HEK293 (cell line): ENCODE results near the gene SKI.

Source experiments
- CTCF ChIA-PET: fragments of 350-600 bp; formaldehyde crosslinking; extraction: SDS; loops from one replicate; lab custom pipeline; 2021; ENCODE audit warnings: antibody characterized with exemption; lab: Yijun Ruan, JAX
- POLR2A ChIA-PET: fragments of 300-600 bp; formaldehyde crosslinking; extraction: SDS; loops from one replicate; lab custom pipeline; 2020; ENCODE audit warnings: antibody characterized with exemption, inconsistent platforms; lab: Yijun Ruan, JAX
- H3K27ac ChIP-seq: fragments of 200-500 bp; sonication (Bioruptor generic); 2 replicates; pipeline ENCODE4 v1.5.1; 2014; ENCODE audit warnings: low read depth, low read length, control low read depth, inconsistent platforms; ENCODE audit errors: extremely low read depth
- H3K36me3 ChIP-seq, 2 experiments: fragments of 200-500 bp in 1 of 2; sonication (Bioruptor generic) in 1 of 2; 1 replicate in 1 of 2; 2 replicates in 1 of 2; pipeline ENCODE4 v1.5.1; 2014 to 2017; ENCODE audit warnings: inconsistent platforms in 2 of 2, low read length in 2 of 2; ENCODE audit not compliant: control insufficient read depth in 2 of 2, insufficient read depth in 1 of 2
- H3K4me1 ChIP-seq: fragments of 200-500 bp; sonication (Bioruptor generic); 2 replicates; pipeline ENCODE4 v1.5.1; 2014; ENCODE audit warnings: mild to moderate bottlenecking, low read length, inconsistent platforms; ENCODE audit not compliant: control insufficient read depth, insufficient read depth
- H3K4me3 ChIP-seq: 2 replicates; pipeline ENCODE4 v1.5.1; 2011; ENCODE audit warnings: low read depth, mild to moderate bottlenecking, control low read depth, low read length, moderate library complexity
- H3K9me3 ChIP-seq: fragments of 200-500 bp; sonication (Bioruptor generic); 2 replicates; pipeline ENCODE4 v1.5.1; 2014; ENCODE audit warnings: low read depth, low read length, inconsistent platforms; ENCODE audit not compliant: control insufficient read depth, insufficient read depth
- REPIN1 ChIP-seq: fragments of 450-650 bp; formaldehyde crosslinking; IDR thresholded peaks from 2 replicates; pipeline ENCODE4 v1.5.1; 2017; ENCODE audit warnings: missing biosample characterization, missing genetic modification characterization, low read depth
- SCRT2 ChIP-seq: fragments of 450-650 bp; formaldehyde crosslinking; IDR thresholded peaks from 2 replicates; pipeline ENCODE4 v1.5.1; 2016; ENCODE audit warnings: missing biosample characterization, missing genetic modification characterization
- SP2 ChIP-seq: fragments of 450-650 bp; formaldehyde crosslinking; IDR thresholded peaks from 2 replicates; pipeline ENCODE4 v1.5.1; 2016; ENCODE audit warnings: missing biosample characterization, missing genetic modification characterization
- WT1 ChIP-seq: fragments of 450-650 bp; formaldehyde crosslinking; IDR thresholded peaks from 2 replicates; pipeline ENCODE4 v1.5.1; 2016; ENCODE audit warnings: missing biosample characterization, missing genetic modification characterization
- YY1 ChIP-seq: fragments of 450-650 bp; formaldehyde crosslinking; IDR thresholded peaks from 2 replicates; pipeline ENCODE4 v1.5.1; 2018; ENCODE audit warnings: missing biosample characterization, missing genetic modification characterization
- ZBTB48 ChIP-seq: fragments of 450-650 bp; formaldehyde crosslinking; IDR thresholded peaks from 2 replicates; pipeline ENCODE4 v1.5.1; 2016; ENCODE audit warnings: missing biosample characterization, missing genetic modification characterization
- ZNF202 ChIP-seq: fragments of 450-650 bp; formaldehyde crosslinking; IDR thresholded peaks from 2 replicates; pipeline ENCODE4 v1.5.1; 2016; ENCODE audit warnings: missing biosample characterization, missing genetic modification characterization, borderline replicate concordance
- ZNF211 ChIP-seq: fragments of 450-650 bp; formaldehyde crosslinking; IDR thresholded peaks from 2 replicates; pipeline ENCODE4 v1.5.1; 2016; ENCODE audit warnings: low read depth, missing biosample characterization, missing genetic modification characterization
- ZNF223 ChIP-seq: fragments of 450-650 bp; formaldehyde crosslinking; IDR thresholded peaks from 2 replicates; pipeline ENCODE4 v1.5.1; 2016; ENCODE audit warnings: missing biosample characterization, missing genetic modification characterization
- ZNF23 ChIP-seq: fragments of 450-650 bp; formaldehyde crosslinking; IDR thresholded peaks from 2 replicates; pipeline ENCODE4 v1.5.1; 2016; ENCODE audit warnings: missing biosample characterization, missing genetic modification characterization, borderline replicate concordance
- ZNF292 ChIP-seq: fragments of 450-650 bp; formaldehyde crosslinking; IDR thresholded peaks from 2 replicates; pipeline ENCODE4 v1.5.1; 2016; ENCODE audit warnings: low read depth, missing biosample characterization, missing genetic modification characterization, borderline replicate concordance
- ZNF311 ChIP-seq: fragments of 450-650 bp; formaldehyde crosslinking; IDR thresholded peaks from 2 replicates; pipeline ENCODE4 v1.5.1; 2017; ENCODE audit warnings: missing biosample characterization, missing genetic modification characterization, borderline replicate concordance
- ZNF354C ChIP-seq: fragments of 450-650 bp; formaldehyde crosslinking; IDR thresholded peaks from 2 replicates; pipeline ENCODE4 v1.5.1; 2016; ENCODE audit warnings: missing biosample characterization, missing genetic modification characterization, low read depth, borderline replicate concordance
- ZNF48 ChIP-seq: fragments of 450-650 bp; formaldehyde crosslinking; IDR thresholded peaks from 2 replicates; pipeline ENCODE4 v1.5.1; 2016; ENCODE audit warnings: missing biosample characterization, missing genetic modification characterization
- ZNF514 ChIP-seq: fragments of 450-650 bp; formaldehyde crosslinking; IDR thresholded peaks from 2 replicates; pipeline ENCODE4 v1.5.1; 2016; ENCODE audit warnings: missing biosample characterization, missing genetic modification characterization
- ZNF518A ChIP-seq: fragments of 450-650 bp; formaldehyde crosslinking; conservative IDR thresholded peaks from 2 replicates; pipeline ENCODE4 v1.5.1; 2016; ENCODE audit warnings: low read depth, missing biosample characterization, missing genetic modification characterization
- ZNF561 ChIP-seq: fragments of 450-650 bp; IDR thresholded peaks from 2 replicates; pipeline ENCODE4 v1.5.1; 2018; ENCODE audit warnings: missing biosample characterization, missing genetic modification characterization, borderline replicate concordance
- ZNF664 ChIP-seq: fragments of 450-650 bp; formaldehyde crosslinking; IDR thresholded peaks from 2 replicates; pipeline ENCODE4 v1.5.1; 2016; ENCODE audit warnings: missing biosample characterization, missing genetic modification characterization
- ZNF701 ChIP-seq: fragments of 450-650 bp; formaldehyde crosslinking; IDR thresholded peaks from 2 replicates; pipeline ENCODE4 v1.5.1; 2016; ENCODE audit warnings: missing biosample characterization, missing genetic modification characterization
- ZNF777 ChIP-seq: fragments of 450-650 bp; formaldehyde crosslinking; IDR thresholded peaks from 2 replicates; pipeline ENCODE4 v1.5.1; 2017; ENCODE audit warnings: missing biosample characterization, missing genetic modification characterization, borderline replicate concordance

SKI gene

GRCh38 chr1:2251363-2251762, 23.2 kb downstream of the SKI start:
- Histone ChIP-seq H3K4me3 (no peak overlapping the region), H3K9me3 (no peaks in the 10 kb centered on the region), H3K36me3 (peaks cover 0 to 40% of the 10 kb centered on the region in 2 experiments; a peak in 1 of 3 replicates), H3K27ac (no peak overlapping the region), H3K4me1 (peaks cover 5% of the 10 kb centered on the region)
- CTCF ChIA-PET: no interaction called here
- no peak for TF ChIP-seq ZNF701 (tag by site-specific recombination)
- TF ChIP-seq YY1 (tag by site-specific recombination): no peak
- TF ChIP-seq REPIN1 (tag by site-specific recombination): no peak
- no peak for TF ChIP-seq ZNF311 (tag by site-specific recombination)
- no peak for TF ChIP-seq ZNF292 (tag by site-specific recombination)
- TF ChIP-seq ZNF354C (tag by site-specific recombination): no peak
- no peak for TF ChIP-seq ZNF48
- TF ChIP-seq SP2 (tag by site-specific recombination): no peak
- POLR2A ChIA-PET: no interaction called here

GRCh38 chr1:2251786-2252185, 23.7 kb downstream of the SKI start:
- ChIA-PET POLR2A (interaction anchor here (0.6 kb wide), 1 partner anchor 809 kb away, joined by 8 read pairs; no protein-coding TSS in a partner anchor), CTCF (no interaction called here)
- Histone ChIP-seq H3K4me3 (no peak overlapping the region), H3K9me3 (no peaks in the 10 kb centered on the region), H3K27ac (no peak overlapping the region), H3K4me1 (peaks cover 5% of the 10 kb centered on the region), H3K36me3 (peaks cover 0 to 40% of the 10 kb centered on the region in 2 experiments; a peak in 1 of 3 replicates)
- no peak for TF ChIP-seq ZNF561 (tag by site-specific recombination)
- TF ChIP-seq ZNF514 (tag by site-specific recombination): no peak
- TF ChIP-seq SCRT2 (tag by site-specific recombination): no peak
- no peak for TF ChIP-seq WT1 (tag by site-specific recombination)
- TF ChIP-seq ZNF664 (tag by site-specific recombination): no peak
- no peak for TF ChIP-seq ZNF223 (tag by site-specific recombination)
- TF ChIP-seq ZNF211 (tag by site-specific recombination): no peak
- TF ChIP-seq ZNF518A (tag by site-specific recombination): no peak

- ChIA-PET CTCF (interaction anchor here (0.7 kb wide), 1 partner anchor 1475 kb away, joined by 4 read pairs; no protein-coding TSS in a partner anchor), POLR2A (interaction anchor here (0.6 to 1.2 kb wide), 2 partner anchors 23 to 809 kb away, joined by 3 to 8 read pairs; no protein-coding TSS in a partner anchor)
- Histone ChIP-seq H3K27ac (no peak overlapping the region), H3K4me1 (peaks cover 8% of the 10 kb centered on the region), H3K4me3 (no peak overlapping the region), H3K36me3 (peaks cover 0 to 40% of the 10 kb centered on the region in 2 experiments; a peak in 1 of 3 replicates), H3K9me3 (no peaks in the 10 kb centered on the region)
- TF ChIP-seq ZNF202 (tag by site-specific recombination): no peak
- no peak for TF ChIP-seq ZNF354C (tag by site-specific recombination)
- no peak for TF ChIP-seq ZNF23 (tag by site-specific recombination)
- no peak for TF ChIP-seq ZBTB48
- TF ChIP-seq ZNF777 (tag by site-specific recombination): no peak
Observed at GRCh38 chr1:2252423-2252822, 24.3 kb downstream of the SKI start.
